Ovary (tissue), 3 donors: Measurements from ENCODE around the gene ANKRD23.

Source experiments
- CTCF ChIP-seq, 3 donors: fragments of 450-650 bp in 2 of 3; fragments of 200-600 bp in 1 of 3; IDR thresholded peaks; one replicate each; pipeline versions ENCODE4 v1.5.1 to v1.8.0; 2016 to 2022; ENCODE audit warnings: antibody characterized with exemption in 3 of 3, mild to moderate bottlenecking in 1 of 3
- EP300 ChIP-seq: sonication (generic); formaldehyde crosslinking; IDR thresholded peaks from one replicate; pipeline ENCODE4 v1.6.1; 2017; ENCODE audit warnings: antibody characterized with exemption
- POLR2A ChIP-seq: fragments of 450-650 bp; IDR thresholded peaks from one replicate; pipeline ENCODE4 v1.6.1; 2017; ENCODE audit warnings: antibody characterized with exemption, mild to moderate bottlenecking, moderate library complexity
- donor health status: DM: no; HTN: no; CAD: no.

- TF ChIP-seq CTCF (IDR thresholded peaks at IDR 0.05), result no peak
- no peak for TF ChIP-seq EP300
- no peak for TF ChIP-seq POLR2A
Measured at GRCh38 chr2:96852667-96853066, 8.8 kb upstream of the ANKRD23 start.
